NCI-H345 treated with DMSO at 0.1 percent for 48 hours (cell line): ENCODE results near the gene TMEM220.

Experiments
- DNase-seq: peaks from one replicate; lab custom pipeline; 2025; ENCODE audit not compliant: unreplicated experiment; lab: John Stamatoyannopoulos, UW

The TMEM220 gene

DNA sequence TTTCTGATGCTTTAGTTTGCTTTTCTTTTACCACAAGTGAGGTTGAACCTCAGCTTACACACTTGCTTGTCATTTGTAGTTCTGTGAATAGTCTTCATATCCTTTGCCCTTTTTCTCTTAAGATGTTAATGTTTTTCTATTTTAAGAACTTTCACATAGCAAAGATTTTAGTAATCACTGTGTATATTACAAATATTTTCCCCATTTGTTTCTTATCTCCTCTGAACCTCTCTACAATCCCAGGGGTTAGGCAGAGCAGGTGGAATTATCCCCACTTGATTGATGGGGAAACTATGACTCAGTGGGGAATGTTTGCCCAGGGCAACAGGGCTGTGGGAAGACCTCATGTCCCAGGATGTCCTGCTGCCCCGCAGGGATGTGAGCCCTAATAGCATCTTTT lies 61.0 kb downstream of the TMEM220 start:
- DNase-seq: no peak

DNA sequence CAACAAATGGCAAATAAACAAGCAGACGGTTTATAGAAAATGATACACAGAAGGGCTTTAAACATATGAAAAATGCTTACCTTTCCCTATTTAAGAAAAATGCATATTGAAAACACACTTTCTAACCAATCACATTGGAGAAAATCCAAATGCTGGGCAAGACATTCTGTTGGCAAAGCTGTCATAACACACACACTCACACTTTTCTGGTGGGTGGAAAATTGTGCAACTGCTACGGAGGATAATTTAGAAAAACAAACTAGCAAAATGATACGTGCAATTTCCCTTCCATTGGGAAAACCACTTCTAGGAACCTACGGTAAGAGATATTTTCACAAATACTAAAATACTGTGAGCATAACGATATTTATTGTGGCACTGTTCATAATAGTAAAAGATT lies 62.9 kb downstream of the TMEM220 start:
- no peak for DNase-seq

DNA sequence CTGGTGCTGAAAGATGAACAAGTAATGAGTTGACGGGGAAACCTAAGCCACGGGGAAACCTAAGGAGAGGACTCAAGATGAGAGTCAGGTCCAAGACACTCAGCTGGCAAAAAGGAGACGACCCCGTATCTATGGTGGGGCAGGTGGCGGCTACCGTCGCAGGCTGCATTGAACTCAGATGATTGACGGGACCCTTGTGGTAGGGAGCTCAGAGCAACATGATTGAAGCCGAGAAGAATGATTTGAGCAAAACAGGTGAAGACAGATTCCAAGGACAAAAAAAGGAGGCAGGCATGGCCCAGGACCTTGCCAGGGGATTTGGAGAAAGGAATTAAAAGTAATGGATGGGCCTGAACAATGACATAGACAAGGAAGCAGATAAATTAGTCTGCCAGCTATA lies 65.3 kb downstream of the TMEM220 start:
- no peak for DNase-seq
